M059J (cell line): ENCODE data around the gene IFNGR2. TPM values are rescaled to one million over a fixed set of nuclear protein-coding genes. Genes with fewer than 3 reads are reported as not detected.

ENCODE experiments used
- DNase-seq: peaks from one replicate; pipeline ENCODE4 v3.0.0-alpha.2; 2012; ENCODE audit warnings: low read depth
- total RNA-seq: library from RNA; depleted of rRNA; stranded (reverse); fragments of >200 nt; shearing (Covaris generic); gene quantifications from 2 replicates; pipeline ENCODE4 v1.2.3, GENCODE V29; 2014; rRNA removed

The IFNGR2 gene
- total RNA-seq, 1 experiment from 2014 or later = 75.2 TPM

DNA sequence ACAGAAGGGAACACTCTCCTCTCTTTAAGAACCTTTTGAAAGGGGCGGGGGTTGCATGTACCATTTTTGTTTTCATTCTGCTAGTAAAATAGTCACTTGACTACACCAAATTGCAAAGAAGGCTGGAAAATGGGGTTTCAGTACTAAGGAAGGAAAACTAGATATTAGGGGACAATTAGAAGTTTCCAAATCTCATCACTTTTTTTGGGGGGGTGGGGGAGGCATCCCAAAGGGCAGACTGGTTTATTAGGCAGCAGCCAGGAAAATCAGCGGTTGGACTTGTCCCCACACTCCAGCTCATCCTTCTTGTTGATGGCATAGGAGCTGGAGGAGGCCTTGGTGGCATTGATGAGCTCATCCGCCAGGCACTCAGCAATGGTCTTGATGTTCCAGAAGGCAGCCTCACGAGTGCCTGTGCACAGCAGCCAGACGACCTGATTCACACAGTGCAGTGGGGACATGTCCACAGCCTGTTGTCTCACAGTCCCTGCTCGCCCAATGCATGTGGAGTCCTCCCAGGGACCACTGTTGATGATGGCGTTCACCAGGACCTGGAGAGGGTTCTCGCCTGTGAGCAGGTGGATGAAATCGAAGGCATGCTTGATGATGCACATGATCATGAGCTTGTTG lies 78.2 kb downstream of the IFNGR2 start:
- DNase-seq = peak; percentile 29

Other genes starting within 250 kb of the IFNGR2 start
- gene IFNAR2, start 173.5 kb upstream of the IFNGR2 start, total RNA-seq = 9.1 and 17.6 TPM in 2 replicates
- 94.3 and 102 TPM in 2 replicates for gene IL10RB, start 137.0 kb upstream of the IFNGR2 start, total RNA-seq
- 15.1 and 19.8 TPM in 2 replicates for gene IFNAR1, start 78.4 kb upstream of the IFNGR2 start, total RNA-seq
- 57.2 and 58.6 TPM in 2 replicates for gene TMEM50B, start 76.6 kb downstream of the IFNGR2 start, total RNA-seq
- gene DNAJC28, start 88.3 kb downstream of the IFNGR2 start, total RNA-seq = 1.9 TPM in 2 replicates
- gene GART, start 138.7 kb downstream of the IFNGR2 start, total RNA-seq = 89.8 and 114 TPM in 2 replicates
- 251 and 714 TPM in 2 replicates for gene SON, start 139.6 kb downstream of the IFNGR2 start, total RNA-seq
- gene DONSON, start 185.3 kb downstream of the IFNGR2 start, total RNA-seq = 73.6 and 106 TPM in 2 replicates
- 9.0 and 23.8 TPM in 2 replicates for gene CRYZL1, start 238.3 kb downstream of the IFNGR2 start, total RNA-seq
- 25.2 and 29.8 TPM in 2 replicates for gene ITSN1, start 239.1 kb downstream of the IFNGR2 start, total RNA-seq